ENCODE measurements around the gene CELF2.

- TF ChIP-seq, protein P1, sequence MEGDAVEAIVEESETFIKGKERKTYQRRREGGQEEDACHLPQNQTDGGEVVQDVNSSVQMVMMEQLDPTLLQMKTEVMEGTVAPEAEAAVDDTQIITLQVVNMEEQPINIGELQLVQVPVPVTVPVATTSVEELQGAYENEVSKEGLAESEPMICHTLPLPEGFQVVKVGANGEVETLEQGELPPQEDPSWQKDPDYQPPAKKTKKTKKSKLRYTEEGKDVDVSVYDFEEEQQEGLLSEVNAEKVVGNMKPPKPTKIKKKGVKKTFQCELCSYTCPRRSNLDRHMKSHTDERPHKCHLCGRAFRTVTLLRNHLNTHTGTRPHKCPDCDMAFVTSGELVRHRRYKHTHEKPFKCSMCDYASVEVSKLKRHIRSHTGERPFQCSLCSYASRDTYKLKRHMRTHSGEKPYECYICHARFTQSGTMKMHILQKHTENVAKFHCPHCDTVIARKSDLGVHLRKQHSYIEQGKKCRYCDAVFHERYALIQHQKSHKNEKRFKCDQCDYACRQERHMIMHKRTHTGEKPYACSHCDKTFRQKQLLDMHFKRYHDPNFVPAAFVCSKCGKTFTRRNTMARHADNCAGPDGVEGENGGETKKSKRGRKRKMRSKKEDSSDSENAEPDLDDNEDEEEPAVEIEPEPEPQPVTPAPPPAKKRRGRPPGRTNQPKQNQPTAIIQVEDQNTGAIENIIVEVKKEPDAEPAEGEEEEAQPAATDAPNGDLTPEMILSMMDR (IDR thresholded peaks at IDR 0.05): no peak
- TF ChIP-seq EZH2phosphoT487 (IDR thresholded peaks at IDR 0.05) (no peak), EZH2 (IDR thresholded peaks at IDR 0.05) (no peak)
Observed at GRCh38 chr10:11140963-11141362, 123.3 kb downstream of the CELF2 start.
